HepG2 (cell line): ENCODE results near the gene ERCC6. TPM values are rescaled to one million over a fixed set of nuclear protein-coding genes. Genes with fewer than 3 reads are reported as not detected.

Source experiments
- ATAC-seq: fragments of 200-7000 bp; cut with Tn5 transposase; 3 replicates; pipeline ENCODE4 v1.9.1; 2020; ENCODE audit warnings: mild to moderate bottlenecking, moderate library complexity
- BruUV-seq: library from RNA; stranded (reverse); fragments of 400-500 nt; replicated peaks from 2 replicates; lab custom pipeline; 2021; lab: Mats Ljungman, UMichigan
- CTCF ChIA-PET: fragments of 300-600 bp; formaldehyde crosslinking; extraction: SDS; loops from one replicate; lab custom pipeline; 2021; ENCODE audit warnings: low total read pairs, inconsistent platforms, low intra/inter-chr PET ratio; lab: Yijun Ruan, JAX
- POLR2A ChIA-PET: fragments of 350-600 bp; sonication (Branson Sonifier 250); formaldehyde crosslinking; loops from one replicate; lab custom pipeline; 2020; ENCODE audit warnings: antibody characterized with exemption, inconsistent platforms; lab: Yijun Ruan, JAX
- DNase-seq: peaks from one replicate; pipeline ENCODE4 v3.0.0-alpha.2; 2015; ENCODE audit warnings: low spot score
- FAIRE-seq: peaks from 3 replicates; lab custom pipeline; 2011; peaks lifted over from hg19 to GRCh38; lab: Jason Lieb, UNC
- H2AFZ ChIP-seq: one replicate; pipeline ENCODE4 v1.6.1; 2011; ENCODE audit warnings: low read length, inconsistent platforms
- H3K27ac ChIP-seq: fragments of 300-600 bp; 3 replicates; pipeline ENCODE4 v1.8.0; 2011; ENCODE audit warnings: mixed run types, mild to moderate bottlenecking, mixed read lengths, low read length, inconsistent platforms; ENCODE audit not compliant: insufficient read depth; ENCODE audit errors: extremely low read length
- H3K27me3 ChIP-seq, 2 experiments: fragments of 200-600 bp in 1 of 2; 2 replicates in 1 of 2; 3 replicates in 1 of 2; pipeline versions ENCODE4 v1.6.0 to v1.8.0; 2011; ENCODE audit warnings: low read length in 2 of 2, mild to moderate bottlenecking in 2 of 2, moderate library complexity in 2 of 2, inconsistent platforms in 1 of 2; ENCODE audit not compliant: insufficient read depth in 2 of 2, control insufficient read depth in 1 of 2
- H3K36me3 ChIP-seq, 2 experiments: fragments of 200-600 bp in 1 of 2; replicated peaks in 1 of 2; 2 replicates in 1 of 2; 3 replicates in 1 of 2; pipeline versions ENCODE4 v1.5.1 to v1.8.0; 2011; ENCODE audit warnings: low read length in 2 of 2, inconsistent platforms in 1 of 2; ENCODE audit not compliant: insufficient read depth in 2 of 2, control insufficient read depth in 1 of 2
- H3K4me1 ChIP-seq: 2 replicates; pipeline ENCODE4 v1.5.1; 2012; ENCODE audit warnings: low read length, inconsistent platforms; ENCODE audit not compliant: insufficient read depth
- H3K4me2 ChIP-seq: 2 replicates; pipeline ENCODE4 v1.6.0; 2011; ENCODE audit warnings: low read depth, low read length, inconsistent platforms
- H3K4me3 ChIP-seq, 3 experiments: fragments of 200-600 bp in 1 of 3; sonication (generic), shearing (Covaris generic) in 1 of 3; replicated peaks in 1 of 3; 2 replicates each; pipeline ENCODE4 v1.5.1; 2011 to 2016; ENCODE audit warnings: low read length in 3 of 3, inconsistent platforms in 2 of 3, low read depth in 2 of 3, mild to moderate bottlenecking in 2 of 3, control low read depth in 1 of 3, mixed read lengths in 1 of 3; ENCODE audit not compliant: insufficient read depth in 1 of 3
- H3K79me2 ChIP-seq: one replicate; pipeline ENCODE4 v1.6.1; 2011; ENCODE audit warnings: low read length, inconsistent platforms; ENCODE audit not compliant: insufficient read depth
- H3K9ac ChIP-seq: 2 replicates; pipeline ENCODE4 v1.6.0; 2011; ENCODE audit warnings: mild to moderate bottlenecking, low read depth, low read length, inconsistent platforms; ENCODE audit not compliant: insufficient read depth
- H3K9me3 ChIP-seq: 2 replicates; pipeline ENCODE4 v1.5.1; 2012; ENCODE audit warnings: mild to moderate bottlenecking, low read length
- H4K20me1 ChIP-seq: 2 replicates; pipeline ENCODE4 v1.6.0; 2011; ENCODE audit warnings: inconsistent platforms, mild to moderate bottlenecking, low read length, moderate library complexity; ENCODE audit not compliant: insufficient read depth
- AGO2 ChIP-seq: fragments of 200-400 bp; formaldehyde crosslinking; optimal IDR thresholded peaks from 2 replicates; pipeline ENCODE3; 2017; ENCODE audit warnings: mild to moderate bottlenecking, low read depth, low read length, moderate library complexity
- NFKB2 ChIP-seq: sonication (generic); formaldehyde crosslinking; IDR thresholded peaks from 2 replicates; pipeline ENCODE4 v1.4.0; 2020; ENCODE audit warnings: missing genetic modification reagents, borderline replicate concordance
- YY1 ChIP-seq: IDR thresholded peaks from 2 replicates; pipeline ENCODE4 v1.6.1; 2011; ENCODE audit warnings: low read length, low read depth, moderate library complexity, mild to moderate bottlenecking; ENCODE audit not compliant: insufficient read depth, insufficient replicate concordance
- ZNF17 ChIP-seq: sonication (generic); formaldehyde crosslinking; IDR thresholded peaks from 2 replicates; pipeline ENCODE4 v1.5.0; 2020; ENCODE audit warnings: mild to moderate bottlenecking, missing genetic modification reagents
- ZNF569 ChIP-seq: sonication (generic); formaldehyde crosslinking; IDR thresholded peaks from 2 replicates; pipeline ENCODE4 v1.5.0; 2020; ENCODE audit warnings: mild to moderate bottlenecking, missing genetic modification reagents, moderate library complexity, borderline replicate concordance
- ZNF577 ChIP-seq: sonication (generic); formaldehyde crosslinking; IDR thresholded peaks from 2 replicates; pipeline ENCODE4 v1.4.0; 2020; ENCODE audit warnings: mild to moderate bottlenecking, low read depth, missing genetic modification reagents, borderline replicate concordance
- ZNF816 ChIP-seq: sonication (generic); formaldehyde crosslinking; IDR thresholded peaks from 2 replicates; pipeline ENCODE4 v1.8.0; 2022; ENCODE audit warnings: missing genetic modification reagents, mild to moderate bottlenecking, borderline replicate concordance
- whole genome bisulfite sequencing: methylation state at CpG from one replicate; pipeline ENCODE4 v1.1.6; 2017; ENCODE audit warnings: low lambda C conversion rate; 5-methylcytosine and 5-hydroxymethylcytosine counted together
- in situ Hi-C: cut with HindIII; loops from 2 replicates; pipeline ENCODE4 v1.10.0; 2017; ENCODE audit warnings: low pct_unique_long_range_greater_than_20kb; ENCODE audit not compliant: extremely low pct_ligation_motif_present
- intact Hi-C: fragments of 100-400 bp; cut with micrococcal nuclease; formaldehyde crosslinking; loops from one replicate; pipeline ENCODE4 v1.10.0; 2022; ENCODE audit not compliant: unreplicated experiment
- polyA plus RNA-seq, 8 experiments: library from polyadenylated mRNA; depleted of rRNA in 3 of 8; stranded (reverse) in 7 of 8; unstranded in 1 of 8; fragments of >200 nt; fragmentation: Illumina TruSeq in 4 of 8; extraction: Trizol in 4 of 8; gene quantifications; 2 replicates each; pipeline versions ENCODE4 v1.2.1 to v1.2.3, GENCODE V29; 2011 to 2016; ENCODE audit warnings: low read depth in 4 of 8, missing spikeins in 1 of 8, mixed read lengths in 1 of 8; ENCODE audit not compliant: insufficient read depth in 1 of 8
- total RNA-seq, 5 experiments: library from RNA; depleted of rRNA; stranded (reverse); fragments of >200 nt; fragmentation: Illumina TruSeq; extraction: Trizol; gene quantifications; 2 replicates each; pipeline ENCODE4 v1.2.3, GENCODE V29; 2016; ENCODE audit warnings: low read depth in 1 of 5

Gene ERCC6
- total and polyA plus RNA-seq, 2 of the 13 experiments (the other 11 are each of a cell fraction or from before 2014, with no cell fraction given): 5.1 to 9.8 TPM

GRCh38 chr10:49552277-49552676 lies 13.4 kb upstream of the ERCC6 start (continued):
- no peak for TF ChIP-seq ZNF17 (CRISPR knock-in tag)
- TF ChIP-seq YY1: no peak
- no peak for TF ChIP-seq NFKB2 (CRISPR knock-in tag)
- TF ChIP-seq ZNF816 (CRISPR knock-in tag): no peak
- TF ChIP-seq AGO2: no peak

GRCh38 chr10:49550563-49550962 lies 11.6 kb upstream of the ERCC6 start:
- ChIA-PET POLR2A (no interaction called here), CTCF (no interaction called here)
- Histone ChIP-seq H3K4me2 (no peak overlapping the region), H3K4me1 (no peaks in the 10 kb centered on the region), H3K4me3 (no peak overlapping the region), H3K27me3 (peaks cover 0 to 7% of the 10 kb centered on the region in 2 experiments; a peak in 1 of 5 replicates), H3K36me3 (no peaks in the 10 kb centered on the region), H3K9me3 (no peaks in the 10 kb centered on the region), H3K27ac (no peak overlapping the region), H2AFZ (no peak overlapping the region), H3K9ac (no peak overlapping the region), H3K79me2 (no peaks in the 10 kb centered on the region), H4K20me1 (no peaks in the 10 kb centered on the region)
- DNase-seq: no peak
- no peak for ATAC-seq
- intact Hi-C loops: no loop called here
- in situ Hi-C loops: no loop called here
- no TSS peak for BruUV-seq
- FAIRE-seq: no peak
- WGBS: 6% methylated on average over 2 of the region's 4 CpGs
- TF ChIP-seq ZNF569 (CRISPR knock-in tag) (no peak), ZNF577 (no peak)
